ENCODE data around the gene PCDH8.
A peak's percentile ranks its signal among the peaks of the same experiment; 100 is the strongest.
"Not testable (repeated sequence)": the region's sequence is repeated elsewhere in the genome, so short reads cannot be mapped to it uniquely, and the experiment has no call there.

Gene PCDH8

GRCh38 chr13:52817886-52818285, 30.6 kb downstream of the PCDH8 start:
- not testable (repeated sequence) for DNase-seq (ENCODE audit: low spot score)

- DNase-seq (ENCODE audit: low spot score): no peak
These were observed 33.1 kb downstream of the PCDH8 start for GRCh38 chr13:52815330-52815729.

- no peak for DNase-seq (ENCODE audit: low spot score)
These were observed 35.5 kb downstream of the PCDH8 start for GRCh38 chr13:52812941-52813340.

DNA sequence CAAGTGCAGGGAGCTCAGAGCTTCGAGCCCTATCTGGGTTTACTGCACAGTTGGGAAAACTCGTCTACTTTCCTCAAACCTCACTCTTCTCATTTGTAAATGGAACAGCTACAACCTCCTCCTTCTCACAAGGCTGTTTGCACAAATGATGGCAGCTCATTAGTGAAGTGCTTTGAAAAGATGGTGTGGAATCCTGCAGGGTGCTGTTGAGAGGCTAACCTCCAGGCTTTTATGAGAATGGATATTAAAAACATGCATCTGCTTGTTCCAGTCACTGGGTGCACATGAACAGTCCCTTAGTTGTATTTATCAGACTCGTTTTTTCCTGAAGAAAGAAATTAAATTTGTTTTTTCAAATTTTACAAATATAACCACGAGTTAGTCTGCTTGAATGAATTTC, 36.6 kb downstream of the PCDH8 start:
- no peak for DNase-seq (ENCODE audit: low spot score)

DNA sequence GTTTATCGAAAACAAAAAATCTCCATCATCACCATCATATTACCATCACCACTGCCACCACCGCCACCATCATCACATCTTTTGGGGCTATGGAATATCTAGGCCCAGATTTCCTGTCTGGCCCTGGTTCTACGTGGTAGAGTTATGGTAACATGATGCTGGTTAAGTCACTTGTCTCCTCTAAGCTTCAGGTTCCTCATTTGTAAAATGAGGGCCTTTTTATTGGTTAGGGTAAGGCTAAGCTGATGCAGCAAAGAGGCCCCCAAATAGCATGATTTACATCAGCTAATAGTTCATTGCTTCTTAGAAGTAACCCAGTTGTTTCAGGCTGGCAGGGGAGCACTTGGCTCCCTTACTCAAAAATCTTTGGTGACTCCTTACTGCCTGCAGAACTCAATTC, 37.9 kb downstream of the PCDH8 start:
- DNase-seq (ENCODE audit: low spot score): no peak

GRCh38 chr13:52810011-52810410, 38.4 kb downstream of the PCDH8 start:
- no peak for DNase-seq (ENCODE audit: low spot score)

- DNase-seq (ENCODE audit: low spot score): peak; percentile 27
These were observed 39.1 kb downstream of the PCDH8 start for GRCh38 chr13:52809310-52809769.

GRCh38 chr13:52808842-52809219, 39.6 kb downstream of the PCDH8 start:
- DNase-seq (ENCODE audit: low spot score): no peak

GRCh38 chr13:52806029-52806428, 42.4 kb downstream of the PCDH8 start:
- no peak for DNase-seq (ENCODE audit: low spot score)

GRCh38 chr13:52804202-52804641, 44.2 kb downstream of the PCDH8 start:
- no peak for DNase-seq (ENCODE audit: low spot score)

DNA sequence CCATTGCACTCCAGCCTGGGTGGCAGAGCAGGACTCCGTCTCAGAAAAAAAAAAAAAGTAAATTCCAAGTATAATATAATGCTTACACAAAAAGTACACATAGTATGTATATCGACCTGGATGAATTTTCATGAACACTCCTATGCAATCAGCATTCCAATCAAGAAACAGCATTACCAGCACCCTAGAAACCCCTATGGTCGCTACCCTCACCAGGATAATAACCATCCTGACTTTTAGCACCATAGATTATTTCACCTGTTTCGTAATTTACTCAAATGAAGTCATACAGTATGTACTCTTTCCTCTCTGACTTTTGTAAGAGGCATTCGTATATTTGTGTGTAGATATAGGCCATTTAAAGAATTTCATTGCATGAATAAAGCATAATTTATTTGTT, 47.6 kb downstream of the PCDH8 start:
- no peak for DNase-seq (ENCODE audit: low spot score)

GRCh38 chr13:52798770-52799430, 49.5 kb downstream of the PCDH8 start:
- no peak for DNase-seq (ENCODE audit: low spot score)

- no peak for DNase-seq (ENCODE audit: low spot score)
These were observed 51.3 kb downstream of the PCDH8 start for GRCh38 chr13:52797176-52797575.

DNA sequence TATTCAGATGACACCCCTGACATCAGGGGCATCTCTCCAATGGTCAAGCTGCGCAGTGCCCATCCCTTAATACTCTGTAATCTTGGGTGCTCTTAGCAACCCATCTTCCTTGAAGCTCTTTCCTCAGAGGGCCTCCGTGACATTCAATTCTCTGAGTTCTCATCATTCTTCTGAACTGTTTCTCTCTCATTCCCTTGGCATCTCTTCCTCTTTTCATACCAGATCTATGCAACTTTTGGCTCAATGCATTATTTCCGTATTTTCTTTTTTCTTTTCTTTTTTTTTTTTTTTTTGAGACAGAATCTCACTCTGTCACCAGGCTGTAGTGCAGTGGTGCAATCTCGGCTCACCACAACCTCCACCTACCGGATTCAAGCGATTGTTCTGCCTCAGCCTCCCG, 53.9 kb downstream of the PCDH8 start:
- no peak for DNase-seq (ENCODE audit: low spot score)

DNA sequence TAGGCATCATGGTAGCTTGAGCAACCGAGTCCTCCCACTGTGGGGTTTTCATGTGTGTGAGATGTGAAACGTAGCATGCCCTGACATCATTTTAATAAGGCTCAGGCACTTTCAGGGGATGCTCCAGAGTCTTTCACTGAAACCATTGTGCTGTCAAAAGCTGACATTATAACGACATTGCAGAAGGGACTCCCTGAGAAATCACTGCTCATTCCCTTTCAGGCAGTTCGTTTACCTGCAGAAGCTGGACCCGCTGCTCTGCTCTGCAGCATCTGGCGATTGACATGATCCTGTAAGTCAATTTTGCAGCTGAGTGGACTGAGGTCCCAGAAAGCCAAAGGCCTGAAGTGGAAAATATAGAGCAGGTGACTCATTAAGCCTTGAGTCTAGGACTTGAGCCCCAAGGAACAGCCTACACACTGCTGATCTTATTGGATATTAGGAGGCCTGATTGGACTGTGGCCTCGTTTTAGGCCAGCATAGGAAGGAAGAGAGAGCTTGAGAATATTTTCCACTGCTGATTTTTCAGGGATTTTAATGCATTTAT, 54.9 kb downstream of the PCDH8 start:
- DNase-seq (ENCODE audit: low spot score): no peak
